Endothelial cell of umbilical vein (primary cell): Measurements from ENCODE around the gene SUGCT. TPM values are rescaled to one million over a fixed set of nuclear protein-coding genes. Genes with fewer than 3 reads are reported as not detected.

Experiments used
- BruUV-seq: library from RNA; stranded (reverse); fragments of 400-500 nt; replicated peaks from 2 replicates; lab custom pipeline; 2021; lab: Mats Ljungman, UMichigan
- CTCF ChIA-PET: fragments of 300-600, 350-600 bp; sonication (Branson Sonifier 250); formaldehyde crosslinking; loops from one replicate; lab custom pipeline; 2021; ENCODE audit warnings: antibody characterized with exemption, inconsistent platforms; lab: Charles Lee
- POLR2A ChIA-PET: fragments of 300-600, 350-600 bp; sonication (Branson Sonifier 250); formaldehyde crosslinking; loops from one replicate; lab custom pipeline; 2021; ENCODE audit warnings: antibody characterized with exemption, inconsistent platforms; lab: Charles Lee
- DNase-seq: peaks from one replicate; pipeline ENCODE4 v3.0.0-alpha.2; 2011; ENCODE audit warnings: low read depth, low spot score
- FAIRE-seq: peaks from 2 replicates; lab custom pipeline; 2011; peaks lifted over from hg19 to GRCh38; lab: Jason Lieb, UNC
- H2AFZ ChIP-seq: 2 replicates; pipeline ENCODE4 v1.6.0; 2012; ENCODE audit warnings: low read depth, low read length, control low read depth, inconsistent platforms
- H3K27ac ChIP-seq: 2 replicates; pipeline ENCODE4 v1.5.1; 2011; ENCODE audit warnings: low read depth, mild to moderate bottlenecking, control low read depth, low read length, moderate library complexity; ENCODE audit not compliant: insufficient read depth
- H3K27me3 ChIP-seq, 2 experiments: 2 replicates each; pipeline versions ENCODE4 v1.6.0 to v1.6.1; 2011; ENCODE audit warnings: low read length in 2 of 2, mixed read lengths in 1 of 2; ENCODE audit not compliant: control insufficient read depth in 2 of 2, insufficient read depth in 2 of 2
- H3K36me3 ChIP-seq, 2 experiments: 2 replicates in 1 of 2; 3 replicates in 1 of 2; pipeline ENCODE4 v1.5.1; 2011; ENCODE audit warnings: low read length in 2 of 2, mild to moderate bottlenecking in 1 of 2, moderate library complexity in 1 of 2; ENCODE audit not compliant: control insufficient read depth in 2 of 2, insufficient read depth in 2 of 2; ENCODE audit errors: extremely low read depth in 1 of 2
- H3K4me1 ChIP-seq: 3 replicates; pipeline ENCODE4 v1.5.1; 2011; ENCODE audit warnings: mild to moderate bottlenecking, low read length; ENCODE audit not compliant: control insufficient read depth, insufficient read depth; ENCODE audit errors: extremely low read depth
- H3K4me2 ChIP-seq: 2 replicates; pipeline ENCODE4 v1.6.1; 2011; ENCODE audit warnings: low read length, control low read depth, mixed read lengths; ENCODE audit not compliant: insufficient read depth
- H3K4me3 ChIP-seq, 3 experiments: fragments of 200-600 bp in 1 of 3; sonication (generic), shearing (Covaris generic) in 1 of 3; replicated peaks in 1 of 3; 2 replicates each; pipeline ENCODE4 v1.5.1; 2011 to 2016; ENCODE audit warnings: control low read depth in 3 of 3, low read length in 3 of 3, mild to moderate bottlenecking in 2 of 3, inconsistent platforms in 1 of 3, low read depth in 1 of 3, moderate library complexity in 1 of 3; ENCODE audit not compliant: insufficient read depth in 1 of 3
- H3K79me2 ChIP-seq: 2 replicates; pipeline ENCODE4 v1.6.0; 2012; ENCODE audit warnings: low read length, inconsistent platforms; ENCODE audit not compliant: control insufficient read depth, insufficient read depth
- H3K9ac ChIP-seq: replicated peaks from 2 replicates; pipeline ENCODE3; 2011; ENCODE audit warnings: low read length, control low read depth; ENCODE audit not compliant: insufficient read depth; ENCODE audit errors: extremely low read depth
- H3K9me1 ChIP-seq: replicated peaks from 3 replicates; pipeline ENCODE4 v1.6.0; 2011; ENCODE audit warnings: mild to moderate bottlenecking, low read length; ENCODE audit not compliant: control insufficient read depth, insufficient read depth; ENCODE audit errors: extremely low read depth
- H3K9me3 ChIP-seq: replicated peaks from 2 replicates; pipeline ENCODE4 v1.5.1; 2012; ENCODE audit warnings: low read length, inconsistent platforms; ENCODE audit not compliant: control insufficient read depth, insufficient read depth
- H4K20me1 ChIP-seq: replicated peaks from 2 replicates; pipeline ENCODE3; 2011; ENCODE audit warnings: mild to moderate bottlenecking, low read length; ENCODE audit not compliant: control insufficient read depth, insufficient read depth; ENCODE audit errors: extremely low read depth
- CTCF ChIP-seq, 2 donors: IDR thresholded peaks; 1 replicate in 1 of 2; 2 replicates in 1 of 2; pipeline ENCODE4 v1.5.1; 2011; ENCODE audit warnings: low read length in 2 of 2, mild to moderate bottlenecking in 2 of 2, moderate library complexity in 2 of 2, control low read depth in 1 of 2, inconsistent platforms in 1 of 2, low read depth in 1 of 2; ENCODE audit not compliant: insufficient read depth in 1 of 2; ENCODE audit errors: extremely low read depth in 1 of 2
- EZH2 ChIP-seq: IDR thresholded peaks from 2 replicates; pipeline ENCODE4 v1.6.1; 2012; ENCODE audit warnings: borderline replicate concordance, low read depth, mild to moderate bottlenecking, moderate library complexity, low read length, inconsistent platforms; ENCODE audit not compliant: severe bottlenecking
- FOS ChIP-seq: IDR thresholded peaks from 2 replicates; pipeline ENCODE4 v1.6.1; 2011; ENCODE audit warnings: mild to moderate bottlenecking, low read length, moderate library complexity, borderline replicate concordance; ENCODE audit not compliant: insufficient read depth
- GATA2 ChIP-seq: IDR thresholded peaks from 2 replicates; pipeline ENCODE4 v1.7.0; 2011; ENCODE audit warnings: low read depth, mild to moderate bottlenecking, moderate library complexity, mixed read lengths, low read length; ENCODE audit not compliant: insufficient read length, insufficient read depth
- JUN ChIP-seq: IDR thresholded peaks from 2 replicates; pipeline ENCODE4 v1.6.1; 2011; ENCODE audit warnings: borderline replicate concordance, low read depth; ENCODE audit not compliant: insufficient read length, insufficient read depth
- MAX ChIP-seq: IDR thresholded peaks from 2 replicates; pipeline ENCODE4 v1.6.1; 2011; ENCODE audit not compliant: insufficient read depth, insufficient read length
- MYC ChIP-seq: IDR thresholded peaks from one replicate; pipeline ENCODE4 v1.6.1; 2011; ENCODE audit warnings: mild to moderate bottlenecking, low read depth, low read length
- POLR2A ChIP-seq: IDR thresholded peaks from 2 replicates; pipeline ENCODE4 v1.6.1; 2012; ENCODE audit warnings: low read depth, mild to moderate bottlenecking, control low read depth, low read length
- POLR2AphosphoS5 ChIP-seq: IDR thresholded peaks from 2 replicates; pipeline ENCODE4 v1.6.1; 2012; ENCODE audit warnings: low read depth, mild to moderate bottlenecking, control low read depth, low read length, moderate library complexity; ENCODE audit not compliant: insufficient read depth
- dilution Hi-C: fragments of 300-500 bp; cut with MboI; formaldehyde crosslinking; loops from one replicate; pipeline ENCODE4 v1.15.0; 2019; ENCODE audit warnings: low sequenced_read_pairs; ENCODE audit not compliant: extremely low pct_ligation_motif_present
- intact Hi-C: fragments of 100-400 bp; cut with micrococcal nuclease; formaldehyde crosslinking; loops from one replicate; pipeline ENCODE4 v1.10.0; 2022
- polyA plus RNA-seq, 4 experiments: library from polyadenylated mRNA; depleted of rRNA in 3 of 4; stranded (reverse) in 3 of 4; unstranded in 1 of 4; fragments of >200 nt; gene quantifications; 2 replicates each; pipeline versions ENCODE4 v1.2.1 to v1.2.3, GENCODE V29; 2011 to 2012; ENCODE audit warnings: missing spikeins in 1 of 4
- total RNA-seq: library from RNA; stranded (reverse); gene quantifications from 2 replicates; pipeline ENCODE4 v1.2.3, GENCODE V29; 2021

SUGCT gene
- total and polyA plus RNA-seq, 2 donors (not counting 3 experiments of a cell fraction or from before 2014, with no cell fraction given), result 1.2 to 1.4 TPM

GRCh38 chr7:40840990-40841389 is 706.2 kb downstream of the SUGCT start:
- intact Hi-C loops, result loop anchor here (2.0 kb wide), 1 partner anchor 864 kb away; no protein-coding TSS in a partner anchor
- dilution Hi-C loops, result no loop called here

More at GRCh38 chr7:40840990-40841389, 706.2 kb downstream of the SUGCT start:
- no peak for TF ChIP-seq MYC
- TF ChIP-seq CTCF (IDR thresholded peaks at IDR 0.05; ENCODE audit: extremely low read depth in 1 of 2, insufficient read depth in 1 of 2, low read depth in 1 of 2, low read length in 2 of 2), result no peak
- no peak for TF ChIP-seq POLR2A
- no peak for TF ChIP-seq MAX
- no peak for TF ChIP-seq GATA2
- no peak for TF ChIP-seq FOS
- no peak for TF ChIP-seq EZH2
- TF ChIP-seq POLR2AphosphoS5, result no peak
- no peak for TF ChIP-seq JUN
- Histone ChIP-seq H3K4me3 (no peak overlapping the region), H2AFZ (no peak overlapping the region), H3K27me3 (no peaks in the 10 kb centered on the region), H3K4me2 (no peak overlapping the region), H3K9ac (no peak overlapping the region), H3K9me1 (no peaks in the 10 kb centered on the region), H3K27ac (no peak overlapping the region), H3K36me3 (no peaks in the 10 kb centered on the region), H3K9me3 (no peaks in the 10 kb centered on the region), H3K4me1 (peaks cover 6% of the 10 kb centered on the region), H4K20me1 (no peaks in the 10 kb centered on the region), H3K79me2 (no peaks in the 10 kb centered on the region)
- ChIA-PET POLR2A (interaction anchor here (0.7 kb wide), 1 partner anchor 739 kb away, joined by 4 read pairs; no protein-coding TSS in a partner anchor), CTCF (no interaction called here)
- no peak for DNase-seq
- FAIRE-seq, result no peak
- BruUV-seq, result no TSS peak
